Fibroblast of lung (primary cell): Measurements from ENCODE around the gene EFCAB10. TPM values are rescaled to one million over a fixed set of nuclear protein-coding genes. Genes with fewer than 3 reads are reported as not detected.

ENCODE experiments used
- DNase-seq, 2 donors: peaks; one replicate each; pipeline versions ENCODE4 v3.0.0 to v3.0.0-alpha.2; 2010; ENCODE audit warnings: low read depth in 2 of 2
- H2AFZ ChIP-seq: 2 replicates; pipeline ENCODE4 v1.5.1; 2012; ENCODE audit warnings: low read length, control low read depth, inconsistent platforms
- H3K27ac ChIP-seq: 2 replicates; pipeline ENCODE4 v1.5.1; 2011; ENCODE audit warnings: low read length, control low read depth; ENCODE audit not compliant: insufficient read depth
- H3K27me3 ChIP-seq: 2 replicates; pipeline ENCODE4 v1.5.1; 2011; ENCODE audit warnings: mild to moderate bottlenecking, low read length; ENCODE audit not compliant: control insufficient read depth, insufficient read depth
- H3K36me3 ChIP-seq: 2 replicates; pipeline ENCODE4 v1.5.1; 2011; ENCODE audit warnings: low read length; ENCODE audit not compliant: control insufficient read depth, insufficient read depth
- H3K4me1 ChIP-seq: 2 replicates; pipeline ENCODE4 v1.5.1; 2011; ENCODE audit warnings: low read length; ENCODE audit not compliant: control insufficient read depth, insufficient read depth; ENCODE audit errors: extremely low read depth
- H3K4me2 ChIP-seq: 2 replicates; pipeline ENCODE4 v1.5.1; 2011; ENCODE audit warnings: low read length, control low read depth; ENCODE audit not compliant: insufficient read depth; ENCODE audit errors: extremely low read depth
- H3K4me3 ChIP-seq, 4 experiments: fragments of 200-600 bp in 1 of 4; sonication (generic) in 1 of 4; replicated peaks in 1 of 4; 2 replicates each; pipeline ENCODE4 v1.5.1; 2011 to 2016; ENCODE audit warnings: low read length in 4 of 4, low read depth in 3 of 4, mild to moderate bottlenecking in 3 of 4, control low read depth in 2 of 4, inconsistent platforms in 1 of 4, mixed read lengths in 1 of 4; ENCODE audit not compliant: insufficient read depth in 1 of 4; ENCODE audit errors: control extremely low read depth in 1 of 4
- H3K79me2 ChIP-seq: 2 replicates; pipeline ENCODE4 v1.5.1; 2012; ENCODE audit warnings: mild to moderate bottlenecking, low read length, inconsistent platforms; ENCODE audit not compliant: control insufficient read depth, insufficient read depth
- H3K9ac ChIP-seq: 2 replicates; pipeline ENCODE4 v1.5.1; 2011; ENCODE audit warnings: mild to moderate bottlenecking, low read length, control low read depth; ENCODE audit not compliant: insufficient read depth
- H3K9me3 ChIP-seq: 2 replicates; pipeline ENCODE4 v1.5.1; 2012; ENCODE audit warnings: low read depth, low read length; ENCODE audit not compliant: control insufficient read depth, insufficient read depth
- H4K20me1 ChIP-seq: 2 replicates; pipeline ENCODE4 v1.5.1; 2011; ENCODE audit warnings: low read length; ENCODE audit not compliant: control insufficient read depth, insufficient read depth; ENCODE audit errors: extremely low read depth
- EZH2 ChIP-seq: IDR thresholded peaks from 2 replicates; pipeline ENCODE4 v1.5.1; 2012; ENCODE audit warnings: low read length, control low read depth, mild to moderate bottlenecking; ENCODE audit errors: missing control alignments
- polyA plus RNA-seq, 2 donors: library from polyadenylated mRNA; depleted of rRNA in 1 of 2; stranded (reverse) in 1 of 2; unstranded in 1 of 2; fragments of >200 nt; gene quantifications; 2 replicates each; pipeline ENCODE4 v1.2.1, GENCODE V29; 2011 to 2012; ENCODE audit warnings: missing spikeins in 1 of 2
- total RNA-seq: library from RNA; depleted of rRNA; stranded (reverse); fragments of >200 nt; gene quantifications from 2 replicates; pipeline ENCODE4 v1.2.1, GENCODE V29; 2014
- TF ChIP-seq, protein P1 (sequence below), 2 donors: IDR thresholded peaks in 1 of 2; conservative IDR thresholded peaks in 1 of 2; 1 replicate in 1 of 2; 2 replicates in 1 of 2; pipeline ENCODE4 v1.5.1; 2011 to 2012; ENCODE audit warnings: low read length in 2 of 2, control low read depth in 1 of 2, inconsistent platforms in 1 of 2, low read depth in 1 of 2, mild to moderate bottlenecking in 1 of 2

EFCAB10 gene
- total and polyA plus RNA-seq, 2 donors (not counting 1 experiment from before 2014, with no cell fraction given): not detected

DNA sequence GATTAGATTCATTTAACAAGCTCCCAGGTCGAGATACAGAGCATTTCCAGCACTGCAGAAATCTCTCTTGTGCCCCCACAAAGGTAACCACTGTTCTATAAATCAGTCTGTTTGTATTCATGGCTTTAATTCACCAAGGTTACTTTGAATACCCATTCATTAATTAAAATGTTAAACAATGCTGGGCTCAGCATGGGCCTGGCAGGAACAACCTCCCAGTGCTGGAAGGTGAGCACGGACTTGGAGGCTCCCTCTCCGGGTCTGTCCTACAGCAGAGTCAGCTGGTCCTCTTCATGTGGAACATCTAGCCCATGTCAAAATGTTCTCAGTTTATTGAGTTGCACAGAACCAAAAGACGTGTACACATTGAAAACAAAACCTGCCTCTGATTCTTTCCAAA, 15.6 kb upstream of the EFCAB10 start:
- Histone ChIP-seq H3K79me2 (no peaks in the 10 kb centered on the region), H2AFZ (no peak overlapping the region), H3K4me3 (no peak overlapping the region), H3K27ac (no peak overlapping the region), H3K36me3 (no peaks in the 10 kb centered on the region), H3K4me2 (no peak overlapping the region), H3K9me3 (no peaks in the 10 kb centered on the region), H3K4me1 (no peaks in the 10 kb centered on the region), H3K27me3 (no peaks in the 10 kb centered on the region), H3K9ac (no peak overlapping the region), H4K20me1 (no peaks in the 10 kb centered on the region)
- TF ChIP-seq EZH2: no peak
- TF ChIP-seq, protein P1, sequence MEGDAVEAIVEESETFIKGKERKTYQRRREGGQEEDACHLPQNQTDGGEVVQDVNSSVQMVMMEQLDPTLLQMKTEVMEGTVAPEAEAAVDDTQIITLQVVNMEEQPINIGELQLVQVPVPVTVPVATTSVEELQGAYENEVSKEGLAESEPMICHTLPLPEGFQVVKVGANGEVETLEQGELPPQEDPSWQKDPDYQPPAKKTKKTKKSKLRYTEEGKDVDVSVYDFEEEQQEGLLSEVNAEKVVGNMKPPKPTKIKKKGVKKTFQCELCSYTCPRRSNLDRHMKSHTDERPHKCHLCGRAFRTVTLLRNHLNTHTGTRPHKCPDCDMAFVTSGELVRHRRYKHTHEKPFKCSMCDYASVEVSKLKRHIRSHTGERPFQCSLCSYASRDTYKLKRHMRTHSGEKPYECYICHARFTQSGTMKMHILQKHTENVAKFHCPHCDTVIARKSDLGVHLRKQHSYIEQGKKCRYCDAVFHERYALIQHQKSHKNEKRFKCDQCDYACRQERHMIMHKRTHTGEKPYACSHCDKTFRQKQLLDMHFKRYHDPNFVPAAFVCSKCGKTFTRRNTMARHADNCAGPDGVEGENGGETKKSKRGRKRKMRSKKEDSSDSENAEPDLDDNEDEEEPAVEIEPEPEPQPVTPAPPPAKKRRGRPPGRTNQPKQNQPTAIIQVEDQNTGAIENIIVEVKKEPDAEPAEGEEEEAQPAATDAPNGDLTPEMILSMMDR (conservative IDR thresholded peaks at IDR 0.05 in 1 of 2, IDR thresholded peaks at IDR 0.05 in 1 of 2; ENCODE audit: low read depth in 1 of 2, low read length in 2 of 2): no peak
- no peak for DNase-seq

DNA sequence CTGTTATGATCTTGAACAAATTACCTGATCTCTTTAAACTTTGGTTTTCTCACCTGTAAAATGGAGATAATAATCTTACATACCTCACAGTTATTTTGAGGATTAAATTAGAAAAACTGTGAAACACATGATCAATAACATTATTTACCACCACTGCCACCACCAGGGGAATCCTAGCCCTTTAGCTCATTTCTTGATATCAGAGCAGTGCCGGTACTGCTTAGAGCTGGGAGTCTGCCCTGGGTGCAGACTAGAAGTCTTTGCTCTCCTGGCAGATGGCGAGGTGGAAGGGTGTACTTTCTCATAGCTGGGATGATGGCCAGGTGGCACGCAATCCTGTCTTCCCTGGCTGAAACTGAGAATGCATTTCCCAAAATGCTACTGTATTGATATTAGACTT, 12.7 kb upstream of the EFCAB10 start:
- H3K79me2 ChIP-seq: no peaks in the 10 kb centered on the region
- DNase-seq: no peak
- no peak overlapping the region for H3K4me2 ChIP-seq
- no peaks in the 10 kb centered on the region for H3K27me3 ChIP-seq
- H3K36me3 ChIP-seq: no peaks in the 10 kb centered on the region
- no peaks in the 10 kb centered on the region for H4K20me1 ChIP-seq
- no peak overlapping the region for H3K4me3 ChIP-seq
- H3K9ac ChIP-seq: no peak overlapping the region
- H2AFZ ChIP-seq: no peak overlapping the region
- TF ChIP-seq EZH2: no peak
- TF ChIP-seq, protein P1 (conservative IDR thresholded peaks at IDR 0.05 in 1 of 2, IDR thresholded peaks at IDR 0.05 in 1 of 2; ENCODE audit: low read depth in 1 of 2, low read length in 2 of 2): peak in 1 of 2 donors; percentile 7
- no peaks in the 10 kb centered on the region for H3K9me3 ChIP-seq
- H3K4me1 ChIP-seq: no peaks in the 10 kb centered on the region
- no peak overlapping the region for H3K27ac ChIP-seq

DNA sequence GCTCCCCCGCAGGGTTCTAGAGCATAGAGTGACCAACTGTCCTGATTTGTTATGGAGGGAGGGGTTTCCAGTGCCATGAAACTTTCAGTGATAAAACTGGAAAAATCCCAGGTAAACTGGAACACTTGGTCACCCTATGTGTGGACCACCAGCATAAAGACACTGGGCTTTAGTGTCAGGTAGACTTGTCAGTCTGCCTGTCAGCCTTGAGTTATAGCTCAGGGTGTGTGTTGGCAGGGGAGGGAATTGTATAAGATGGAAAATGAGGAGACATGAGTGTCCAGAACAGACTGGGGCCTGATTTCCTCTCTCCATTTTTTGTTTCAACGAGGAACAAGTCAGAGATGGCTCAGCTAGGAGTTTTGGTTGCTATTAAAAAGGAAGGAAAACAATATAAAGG, 10.2 kb upstream of the EFCAB10 start:
- no peaks in the 10 kb centered on the region for H3K79me2 ChIP-seq
- H3K9ac ChIP-seq: no peak overlapping the region
- H3K9me3 ChIP-seq: no peaks in the 10 kb centered on the region
- no peak overlapping the region for H3K4me2 ChIP-seq
- no peak overlapping the region for H3K4me3 ChIP-seq
- no peak for DNase-seq
- H3K27ac ChIP-seq: no peak overlapping the region
- no peaks in the 10 kb centered on the region for H3K27me3 ChIP-seq
- H3K36me3 ChIP-seq: no peaks in the 10 kb centered on the region
- TF ChIP-seq EZH2: no peak
- TF ChIP-seq, protein P1 (conservative IDR thresholded peaks at IDR 0.05 in 1 of 2, IDR thresholded peaks at IDR 0.05 in 1 of 2; ENCODE audit: low read depth in 1 of 2, low read length in 2 of 2): no peak
- H3K4me1 ChIP-seq: no peaks in the 10 kb centered on the region
- H4K20me1 ChIP-seq: no peaks in the 10 kb centered on the region
- H2AFZ ChIP-seq: no peak overlapping the region
